GM23338 (cell line): Measurements from ENCODE around the gene HOMER1. TPM values are rescaled to one million over a fixed set of nuclear protein-coding genes. Genes with fewer than 3 reads are reported as not detected.

Source experiments
- ATAC-seq: fragments of 200-7000 bp; cut with Tn5 transposase; 3 replicates; pipeline ENCODE4 v1.9.1; 2020
- DNase-seq: peaks from one replicate; pipeline ENCODE4 v3.0.0-alpha.2; 2015; ENCODE audit warnings: low spot score
- H2AFZ ChIP-seq: fragments of 200-600 bp; sonication (generic); 2 replicates; pipeline ENCODE4 v1.8.0; 2016; ENCODE audit warnings: antibody characterized with exemption, mild to moderate bottlenecking, moderate library complexity
- H3F3A ChIP-seq: fragments of 200-600 bp; sonication (generic); replicated peaks from 2 replicates; pipeline ENCODE4 v1.8.0; 2017; ENCODE audit warnings: antibody characterized with exemption, mixed run types, low read depth
- H3K27ac ChIP-seq: fragments of 200-600 bp; sonication (generic); 2 replicates; pipeline ENCODE4 v1.6.1; 2016; ENCODE audit warnings: low read depth
- H3K27me3 ChIP-seq: fragments of 200-600 bp; sonication (generic); 2 replicates; pipeline ENCODE4 v1.8.0; 2016; ENCODE audit warnings: mild to moderate bottlenecking, mixed run types, moderate library complexity; ENCODE audit not compliant: insufficient read depth
- H3K36me3 ChIP-seq: fragments of 200-600 bp; sonication (generic); 2 replicates; pipeline ENCODE4 v1.8.0; 2016; ENCODE audit warnings: mild to moderate bottlenecking; ENCODE audit not compliant: insufficient read depth
- H3K4me1 ChIP-seq: fragments of 200-600 bp; sonication (generic); 2 replicates; pipeline ENCODE4 v1.8.0; 2016; ENCODE audit warnings: mild to moderate bottlenecking, moderate library complexity; ENCODE audit not compliant: insufficient read depth
- H3K4me2 ChIP-seq: fragments of 200-600 bp; sonication (generic); 2 replicates; pipeline ENCODE4 v1.7.1; 2017; ENCODE audit warnings: mixed run types
- H3K4me3 ChIP-seq: fragments of 200-600 bp; sonication (generic); 2 replicates; pipeline ENCODE4 v1.6.1; 2016; ENCODE audit warnings: mixed run types
- H3K79me2 ChIP-seq: fragments of 200-600 bp; sonication (generic); replicated peaks from 2 replicates; pipeline ENCODE4 v1.8.0; 2017; ENCODE audit warnings: mild to moderate bottlenecking; ENCODE audit not compliant: insufficient read depth
- H3K9me2 ChIP-seq: fragments of 200-600 bp; sonication (generic); 2 replicates; pipeline ENCODE4 v1.8.0; 2017; ENCODE audit not compliant: insufficient read depth
- H4K20me1 ChIP-seq: fragments of 200-600 bp; sonication (generic); replicated peaks from 2 replicates; pipeline ENCODE4 v1.8.0; 2017; ENCODE audit warnings: mild to moderate bottlenecking; ENCODE audit not compliant: insufficient read depth
- H3K27ac Mint-ChIP-seq: 2 replicates; pipeline ENCODE4 v1.8.0; 2020; ENCODE audit warnings: inconsistent platforms, mild to moderate bottlenecking, moderate library complexity, mixed read lengths
- H3K27me3 Mint-ChIP-seq: 3 replicates; pipeline ENCODE4 v1.8.0; 2022; ENCODE audit warnings: low read depth, mild to moderate bottlenecking, moderate library complexity, mixed read lengths, inconsistent platforms; ENCODE audit not compliant: insufficient read depth, poor library complexity
- H3K36me3 Mint-ChIP-seq: 3 replicates; pipeline ENCODE4 v1.8.0; 2021; ENCODE audit warnings: low read depth, mild to moderate bottlenecking, inconsistent platforms, moderate library complexity, mixed read lengths
- H3K4me1 Mint-ChIP-seq: 3 replicates; pipeline ENCODE4 v1.8.0; 2020; ENCODE audit warnings: mild to moderate bottlenecking, inconsistent platforms, mixed read lengths
- H3K4me3 Mint-ChIP-seq: 3 replicates; pipeline ENCODE4 v1.8.0; 2021; ENCODE audit warnings: moderate library complexity, mild to moderate bottlenecking, inconsistent platforms, mixed read lengths
- H3K9me3 Mint-ChIP-seq: 3 replicates; pipeline ENCODE4 v1.8.0; 2020; ENCODE audit warnings: moderate library complexity, mild to moderate bottlenecking, inconsistent platforms, mixed read lengths
- CREB1 ChIP-seq: fragments of 250-450 bp; sonication (Bioruptor Pico); IDR thresholded peaks from 2 replicates; pipeline ENCODE4 v1.5.0; 2020; ENCODE audit warnings: low read depth, mild to moderate bottlenecking, moderate library complexity
- CTCF ChIP-seq, 2 experiments: fragments of 200-600 bp in 1 of 2; sonication (generic) in 1 of 2; conservative IDR thresholded peaks; 2 replicates each; pipeline versions ENCODE4 v1.5.1 to v1.6.1; 2016 to 2017; ENCODE audit warnings: antibody characterized with exemption in 2 of 2, low read depth in 2 of 2, mild to moderate bottlenecking in 2 of 2, moderate library complexity in 1 of 2
- EZH2 ChIP-seq: fragments of 200-600 bp; sonication (generic); IDR thresholded peaks from one replicate; pipeline ENCODE4 v1.8.0; 2017; ENCODE audit warnings: antibody characterized with exemption, mild to moderate bottlenecking, low read depth; ENCODE audit not compliant: unreplicated experiment
- EZH2phosphoT487 ChIP-seq: fragments of 200-600 bp; sonication (generic); IDR thresholded peaks from one replicate; pipeline ENCODE4 v1.8.1; 2018; ENCODE audit warnings: antibody characterized with exemption; ENCODE audit not compliant: unreplicated experiment
- JUNB ChIP-seq: IDR thresholded peaks from one replicate; pipeline ENCODE4 v1.6.1; 2016; ENCODE audit warnings: antibody characterized with exemption; ENCODE audit not compliant: unreplicated experiment
- NANOG ChIP-seq: IDR thresholded peaks from 2 replicates; pipeline ENCODE4 v1.6.1; 2016; ENCODE audit warnings: antibody characterized with exemption, borderline replicate concordance
- POLR2AphosphoS5 ChIP-seq: IDR thresholded peaks from 2 replicates; pipeline ENCODE4 v1.6.1; 2016; ENCODE audit warnings: antibody characterized with exemption, low read depth
- REST ChIP-seq: IDR thresholded peaks from one replicate; pipeline ENCODE4 v1.6.1; 2018; ENCODE audit warnings: antibody characterized with exemption; ENCODE audit not compliant: unreplicated experiment
- STAT1 ChIP-seq: IDR thresholded peaks from one replicate; pipeline ENCODE4 v1.6.1; 2016; ENCODE audit warnings: antibody characterized with exemption; ENCODE audit not compliant: unreplicated experiment
- ZNF114 ChIP-seq: fragments of 250-450 bp; sonication (Bioruptor Pico); IDR thresholded peaks from 2 replicates; pipeline ENCODE4 v1.5.0; 2020; ENCODE audit warnings: mild to moderate bottlenecking, moderate library complexity
- ZNF331 ChIP-seq: fragments of 250-450 bp; sonication (Bioruptor Pico); IDR thresholded peaks from 2 replicates; pipeline ENCODE4 v1.5.0; 2020; ENCODE audit warnings: low read depth, mild to moderate bottlenecking, moderate library complexity
- polyA plus RNA-seq: library from polyadenylated mRNA; unstranded; fragments of >200 nt; fragmentation: Nextera tagmentation; extraction: Ambion mirVana; gene quantifications from 2 replicates; pipeline ENCODE4 v1.2.1, GENCODE V29; 2016
- total RNA-seq: library from RNA; depleted of rRNA; stranded (reverse); fragments of >200 nt; shearing (Covaris generic); gene quantifications from 2 replicates; pipeline ENCODE4 v1.2.3, GENCODE V29; 2014
- TF ChIP-seq, protein P1 (sequence below): fragments of 250-450 bp; sonication (Bioruptor Pico); IDR thresholded peaks from 2 replicates; pipeline ENCODE4 v1.5.0; 2020; ENCODE audit warnings: mild to moderate bottlenecking, moderate library complexity
- TF ChIP-seq, protein P2 (sequence below): IDR thresholded peaks from 2 replicates; pipeline ENCODE4 v1.6.1; 2016; ENCODE audit warnings: antibody characterized with exemption

The HOMER1 gene
- total and polyA plus RNA-seq, 2 experiments from 2014 or later: 45.1 to 80.3 TPM

- Histone ChIP-seq H3K36me3 (no peaks in the 10 kb centered on the region), H3K4me2 (no peak overlapping the region), H3K27me3 (no peaks in the 10 kb centered on the region), H3K4me3 (no peak overlapping the region), H3F3A (no peaks in the 10 kb centered on the region), H3K9me2 (no peaks in the 10 kb centered on the region), H3K27ac (no peak overlapping the region), H2AFZ (no peak overlapping the region), H4K20me1 (0 out of 2 replicates have a peak, but pooled peaks cover 2% of the 10 kb centered on the region), H3K79me2 (no peaks in the 10 kb centered on the region), H3K4me1 (no peaks in the 10 kb centered on the region; the same call in 1 of the 2 replicates)
- TF ChIP-seq CTCF (conservative IDR thresholded peaks at IDR 0.05; ENCODE audit: low read depth in 2 of 2) (no peak), ZNF114 (CRISPR knock-in tag) (no peak), CREB1 (CRISPR knock-in tag) (no peak), EZH2phosphoT487 (no peak), POLR2AphosphoS5 (no peak), EZH2 (no peak), ZNF331 (no peak), JUNB (no peak), NANOG (no peak), REST (no peak), STAT1 (no peak)
- TF ChIP-seq, protein P1, sequence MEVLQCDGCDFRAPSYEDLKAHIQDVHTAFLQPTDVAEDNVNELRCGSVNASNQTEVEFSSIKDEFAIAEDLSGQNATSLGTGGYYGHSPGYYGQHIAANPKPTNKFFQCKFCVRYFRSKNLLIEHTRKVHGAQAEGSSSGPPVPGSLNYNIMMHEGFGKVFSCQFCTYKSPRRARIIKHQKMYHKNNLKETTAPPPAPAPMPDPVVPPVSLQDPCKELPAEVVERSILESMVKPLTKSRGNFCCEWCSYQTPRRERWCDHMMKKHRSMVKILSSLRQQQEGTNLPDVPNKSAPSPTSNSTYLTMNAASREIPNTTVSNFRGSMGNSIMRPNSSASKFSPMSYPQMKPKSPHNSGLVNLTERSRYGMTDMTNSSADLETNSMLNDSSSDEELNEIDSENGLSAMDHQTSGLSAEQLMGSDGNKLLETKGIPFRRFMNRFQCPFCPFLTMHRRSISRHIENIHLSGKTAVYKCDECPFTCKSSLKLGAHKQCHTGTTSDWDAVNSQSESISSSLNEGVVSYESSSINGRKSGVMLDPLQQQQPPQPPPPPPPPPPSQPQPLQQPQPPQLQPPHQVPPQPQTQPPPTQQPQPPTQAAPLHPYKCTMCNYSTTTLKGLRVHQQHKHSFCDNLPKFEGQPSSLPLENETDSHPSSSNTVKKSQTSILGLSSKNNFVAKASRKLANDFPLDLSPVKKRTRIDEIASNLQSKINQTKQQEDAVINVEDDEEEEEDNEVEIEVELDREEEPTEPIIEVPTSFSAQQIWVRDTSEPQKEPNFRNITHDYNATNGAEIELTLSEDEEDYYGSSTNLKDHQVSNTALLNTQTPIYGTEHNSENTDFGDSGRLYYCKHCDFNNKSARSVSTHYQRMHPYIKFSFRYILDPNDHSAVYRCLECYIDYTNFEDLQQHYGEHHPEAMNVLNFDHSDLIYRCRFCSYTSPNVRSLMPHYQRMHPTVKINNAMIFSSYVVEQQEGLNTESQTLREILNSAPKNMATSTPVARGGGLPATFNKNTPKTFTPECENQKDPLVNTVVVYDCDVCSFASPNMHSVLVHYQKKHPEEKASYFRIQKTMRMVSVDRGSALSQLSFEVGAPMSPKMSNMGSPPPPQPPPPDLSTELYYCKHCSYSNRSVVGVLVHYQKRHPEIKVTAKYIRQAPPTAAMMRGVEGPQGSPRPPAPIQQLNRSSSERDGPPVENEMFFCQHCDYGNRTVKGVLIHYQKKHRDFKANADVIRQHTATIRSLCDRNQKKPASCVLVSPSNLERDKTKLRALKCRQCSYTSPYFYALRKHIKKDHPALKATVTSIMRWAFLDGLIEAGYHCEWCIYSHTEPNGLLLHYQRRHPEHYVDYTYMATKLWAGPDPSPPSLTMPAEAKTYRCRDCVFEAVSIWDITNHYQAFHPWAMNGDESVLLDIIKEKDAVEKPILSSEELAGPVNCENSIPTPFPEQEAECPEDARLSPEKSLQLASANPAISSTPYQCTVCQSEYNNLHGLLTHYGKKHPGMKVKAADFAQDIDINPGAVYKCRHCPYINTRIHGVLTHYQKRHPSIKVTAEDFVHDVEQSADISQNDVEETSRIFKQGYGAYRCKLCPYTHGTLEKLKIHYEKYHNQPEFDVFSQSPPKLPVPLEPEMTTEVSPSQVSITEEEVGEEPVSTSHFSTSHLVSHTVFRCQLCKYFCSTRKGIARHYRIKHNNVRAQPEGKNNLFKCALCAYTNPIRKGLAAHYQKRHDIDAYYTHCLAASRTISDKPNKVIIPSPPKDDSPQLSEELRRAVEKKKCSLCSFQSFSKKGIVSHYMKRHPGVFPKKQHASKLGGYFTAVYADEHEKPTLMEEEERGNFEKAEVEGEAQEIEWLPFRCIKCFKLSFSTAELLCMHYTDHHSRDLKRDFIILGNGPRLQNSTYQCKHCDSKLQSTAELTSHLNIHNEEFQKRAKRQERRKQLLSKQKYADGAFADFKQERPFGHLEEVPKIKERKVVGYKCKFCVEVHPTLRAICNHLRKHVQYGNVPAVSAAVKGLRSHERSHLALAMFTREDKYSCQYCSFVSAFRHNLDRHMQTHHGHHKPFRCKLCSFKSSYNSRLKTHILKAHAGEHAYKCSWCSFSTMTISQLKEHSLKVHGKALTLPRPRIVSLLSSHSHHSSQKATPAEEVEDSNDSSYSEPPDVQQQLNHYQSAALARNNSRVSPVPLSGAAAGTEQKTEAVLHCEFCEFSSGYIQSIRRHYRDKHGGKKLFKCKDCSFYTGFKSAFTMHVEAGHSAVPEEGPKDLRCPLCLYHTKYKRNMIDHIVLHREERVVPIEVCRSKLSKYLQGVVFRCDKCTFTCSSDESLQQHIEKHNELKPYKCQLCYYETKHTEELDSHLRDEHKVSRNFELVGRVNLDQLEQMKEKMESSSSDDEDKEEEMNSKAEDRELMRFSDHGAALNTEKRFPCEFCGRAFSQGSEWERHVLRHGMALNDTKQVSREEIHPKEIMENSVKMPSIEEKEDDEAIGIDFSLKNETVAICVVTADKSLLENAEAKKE (CRISPR knock-in tag): no peak
- TF ChIP-seq, protein P2, sequence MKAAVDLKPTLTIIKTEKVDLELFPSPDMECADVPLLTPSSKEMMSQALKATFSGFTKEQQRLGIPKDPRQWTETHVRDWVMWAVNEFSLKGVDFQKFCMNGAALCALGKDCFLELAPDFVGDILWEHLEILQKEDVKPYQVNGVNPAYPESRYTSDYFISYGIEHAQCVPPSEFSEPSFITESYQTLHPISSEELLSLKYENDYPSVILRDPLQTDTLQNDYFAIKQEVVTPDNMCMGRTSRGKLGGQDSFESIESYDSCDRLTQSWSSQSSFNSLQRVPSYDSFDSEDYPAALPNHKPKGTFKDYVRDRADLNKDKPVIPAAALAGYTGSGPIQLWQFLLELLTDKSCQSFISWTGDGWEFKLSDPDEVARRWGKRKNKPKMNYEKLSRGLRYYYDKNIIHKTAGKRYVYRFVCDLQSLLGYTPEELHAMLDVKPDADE: no peak
- Mint-ChIP-seq H3K4me3 (no peak overlapping the region), H3K27ac (no peak overlapping the region), H3K36me3 (no peaks in the 10 kb centered on the region), H3K9me3 (no peaks in the 10 kb centered on the region), H3K4me1 (no peaks in the 10 kb centered on the region; the same call in 2 of the 3 replicates), H3K27me3 (no peaks in the 10 kb centered on the region)
- DNase-seq (no peak), ATAC-seq (no peak)
Observed at GRCh38 chr5:79418276-79418675, 95.7 kb downstream of the HOMER1 start.
